HEK293 (cell line): ENCODE measurements around the gene SFR1.

ENCODE experiments used
- CTCF ChIA-PET: fragments of 350-600 bp; formaldehyde crosslinking; extraction: SDS; loops from one replicate; lab custom pipeline; 2021; ENCODE audit warnings: antibody characterized with exemption; lab: Yijun Ruan, JAX
- POLR2A ChIA-PET: fragments of 300-600 bp; formaldehyde crosslinking; extraction: SDS; loops from one replicate; lab custom pipeline; 2020; ENCODE audit warnings: antibody characterized with exemption, inconsistent platforms; lab: Yijun Ruan, JAX
- H3K27ac ChIP-seq: fragments of 200-500 bp; sonication (Bioruptor generic); 2 replicates; pipeline ENCODE4 v1.5.1; 2014; ENCODE audit warnings: low read depth, low read length, control low read depth, inconsistent platforms; ENCODE audit errors: extremely low read depth
- H3K36me3 ChIP-seq, 2 experiments: fragments of 200-500 bp in 1 of 2; sonication (Bioruptor generic) in 1 of 2; 1 replicate in 1 of 2; 2 replicates in 1 of 2; pipeline ENCODE4 v1.5.1; 2014 to 2017; ENCODE audit warnings: inconsistent platforms in 2 of 2, low read length in 2 of 2; ENCODE audit not compliant: control insufficient read depth in 2 of 2, insufficient read depth in 1 of 2
- H3K4me1 ChIP-seq: fragments of 200-500 bp; sonication (Bioruptor generic); 2 replicates; pipeline ENCODE4 v1.5.1; 2014; ENCODE audit warnings: mild to moderate bottlenecking, low read length, inconsistent platforms; ENCODE audit not compliant: control insufficient read depth, insufficient read depth
- H3K4me3 ChIP-seq: 2 replicates; pipeline ENCODE4 v1.5.1; 2011; ENCODE audit warnings: low read depth, mild to moderate bottlenecking, control low read depth, low read length, moderate library complexity
- H3K9me3 ChIP-seq: fragments of 200-500 bp; sonication (Bioruptor generic); 2 replicates; pipeline ENCODE4 v1.5.1; 2014; ENCODE audit warnings: low read depth, low read length, inconsistent platforms; ENCODE audit not compliant: control insufficient read depth, insufficient read depth
- ATF2 ChIP-seq: fragments of 450-650 bp; formaldehyde crosslinking; IDR thresholded peaks from 2 replicates; pipeline ENCODE4 v1.5.1; 2016; ENCODE audit warnings: missing biosample characterization, missing genetic modification characterization, low read depth
- BCL11B ChIP-seq: fragments of 450-650 bp; formaldehyde crosslinking; IDR thresholded peaks from 2 replicates; pipeline ENCODE4 v1.5.1; 2016; ENCODE audit warnings: low read depth, missing biosample characterization, missing genetic modification characterization
- GLI2 ChIP-seq: fragments of 450-650 bp; formaldehyde crosslinking; IDR thresholded peaks from 2 replicates; pipeline ENCODE4; 2017; ENCODE audit warnings: missing biosample characterization, missing genetic modification characterization, low read depth, borderline replicate concordance
- KLF1 ChIP-seq: fragments of 450-650 bp; formaldehyde crosslinking; IDR thresholded peaks from 2 replicates; pipeline ENCODE4 v1.5.1; 2016; ENCODE audit warnings: missing biosample characterization, missing genetic modification characterization
- SCRT1 ChIP-seq: fragments of 450-650 bp; formaldehyde crosslinking; IDR thresholded peaks from 2 replicates; pipeline ENCODE4 v1.5.1; 2016; ENCODE audit warnings: missing biosample characterization, missing genetic modification characterization, borderline replicate concordance
- SCRT2 ChIP-seq: fragments of 450-650 bp; formaldehyde crosslinking; IDR thresholded peaks from 2 replicates; pipeline ENCODE4 v1.5.1; 2016; ENCODE audit warnings: missing biosample characterization, missing genetic modification characterization
- YY2 ChIP-seq: fragments of 450-650 bp; formaldehyde crosslinking; IDR thresholded peaks from 2 replicates; pipeline ENCODE4 v1.5.1; 2016; ENCODE audit warnings: missing biosample characterization, missing genetic modification characterization
- ZBTB6 ChIP-seq: fragments of 450-650 bp; formaldehyde crosslinking; IDR thresholded peaks from 2 replicates; pipeline ENCODE4 v1.5.1; 2017; ENCODE audit warnings: missing biosample characterization, missing genetic modification characterization
- ZFP41 ChIP-seq: fragments of 450-650 bp; formaldehyde crosslinking; IDR thresholded peaks from 2 replicates; pipeline ENCODE4 v1.5.1; 2016; ENCODE audit warnings: missing biosample characterization, missing genetic modification characterization, borderline replicate concordance
- ZIC2 ChIP-seq: fragments of 450-650 bp; formaldehyde crosslinking; IDR thresholded peaks from 2 replicates; pipeline ENCODE4 v1.5.1; 2016; ENCODE audit warnings: missing biosample characterization, missing genetic modification characterization
- ZNF10 ChIP-seq: fragments of 450-650 bp; formaldehyde crosslinking; IDR thresholded peaks from 2 replicates; pipeline ENCODE4 v1.5.1; 2017; ENCODE audit warnings: missing biosample characterization, missing genetic modification characterization
- ZNF132 ChIP-seq: fragments of 450-650 bp; formaldehyde crosslinking; IDR thresholded peaks from 2 replicates; pipeline ENCODE4 v1.5.1; 2017; ENCODE audit warnings: missing biosample characterization, missing genetic modification characterization, borderline replicate concordance
- ZNF138 ChIP-seq: fragments of 450-650 bp; formaldehyde crosslinking; IDR thresholded peaks from 2 replicates; pipeline ENCODE4 v1.5.1; 2016; ENCODE audit warnings: missing biosample characterization, missing genetic modification characterization, borderline replicate concordance
- ZNF140 ChIP-seq: fragments of 450-650 bp; formaldehyde crosslinking; IDR thresholded peaks from 2 replicates; pipeline ENCODE4 v1.5.1; 2016; ENCODE audit warnings: missing biosample characterization, missing genetic modification characterization
- ZNF19 ChIP-seq: fragments of 450-650 bp; formaldehyde crosslinking; IDR thresholded peaks from 2 replicates; pipeline ENCODE4; 2016; ENCODE audit warnings: missing biosample characterization, missing genetic modification characterization, low read depth
- ZNF302 ChIP-seq: fragments of 450-650 bp; formaldehyde crosslinking; IDR thresholded peaks from 2 replicates; pipeline ENCODE4 v1.5.1; 2016; ENCODE audit warnings: missing biosample characterization, missing genetic modification characterization, low read depth
- ZNF335 ChIP-seq: fragments of 450-650 bp; formaldehyde crosslinking; conservative IDR thresholded peaks from 2 replicates; pipeline ENCODE4 v1.5.1; 2016; ENCODE audit warnings: missing biosample characterization, missing genetic modification characterization
- ZNF416 ChIP-seq: fragments of 450-650 bp; formaldehyde crosslinking; IDR thresholded peaks from 2 replicates; pipeline ENCODE4 v1.5.1; 2016; ENCODE audit warnings: missing biosample characterization, missing genetic modification characterization
- ZNF544 ChIP-seq: fragments of 450-650 bp; formaldehyde crosslinking; IDR thresholded peaks from 2 replicates; pipeline ENCODE4 v1.5.0; 2017; ENCODE audit warnings: missing biosample characterization, missing genetic modification characterization
- ZNF555 ChIP-seq: fragments of 450-650 bp; formaldehyde crosslinking; conservative IDR thresholded peaks from 2 replicates; pipeline ENCODE4 v1.5.1; 2017; ENCODE audit warnings: missing biosample characterization, mild to moderate bottlenecking, missing genetic modification characterization, inconsistent platforms
- ZNF585B ChIP-seq: fragments of 450-650 bp; formaldehyde crosslinking; IDR thresholded peaks from 2 replicates; pipeline ENCODE4 v1.5.1; 2016; ENCODE audit warnings: missing biosample characterization, missing genetic modification characterization
- ZNF645 ChIP-seq: fragments of 450-650 bp; formaldehyde crosslinking; IDR thresholded peaks from 2 replicates; pipeline ENCODE4; 2016; ENCODE audit warnings: missing biosample characterization, missing genetic modification characterization
- ZSCAN5A ChIP-seq: fragments of 450-650 bp; formaldehyde crosslinking; IDR thresholded peaks from 2 replicates; pipeline ENCODE4 v1.5.1; 2016; ENCODE audit warnings: missing biosample characterization, missing genetic modification characterization

The SFR1 gene

GRCh38 chr10:104080762-104081161, 41.2 kb upstream of the SFR1 start (continued):
- TF ChIP-seq ATF2 (tag by site-specific recombination) = no peak
- TF ChIP-seq ZNF416 = no peak
- TF ChIP-seq ZIC2 (tag by site-specific recombination) = 0 out of 2 replicates have a peak, but pooled peaks have one; percentile 5
- no peak for TF ChIP-seq ZNF645 (tag by site-specific recombination)
- no peak for TF ChIP-seq ZNF19 (tag by site-specific recombination)
- TF ChIP-seq ZNF140 (tag by site-specific recombination) = no peak
- TF ChIP-seq SCRT1 = 0 out of 2 replicates have a peak, but pooled peaks have one; percentile 9
- no peak for TF ChIP-seq ZNF585B (tag by site-specific recombination)
- peak; percentile 29; the same call in 1 of the 2 replicates for TF ChIP-seq SCRT2 (tag by site-specific recombination)

GRCh38 chr10:104081998-104082397, 40.0 kb upstream of the SFR1 start:
- Histone ChIP-seq H3K27ac (no peak overlapping the region), H3K4me1 (peaks cover 24% of the 10 kb centered on the region), H3K36me3 (no peaks in the 10 kb centered on the region), H3K4me3 (no peak overlapping the region), H3K9me3 (no peaks in the 10 kb centered on the region)
- ChIA-PET CTCF (interaction anchor here (0.6 to 2.3 kb wide), 7 partner anchors 12 to 82 kb away, joined by 3 to 7 read pairs (median 4); partner anchors contain the start of gene SFR1), POLR2A (interaction anchor here (0.9 kb wide), 1 partner anchor 39 kb away, joined by 3 read pairs; no protein-coding TSS in a partner anchor)
- no peak for TF ChIP-seq ZSCAN5A (tag by site-specific recombination)
- TF ChIP-seq ZNF544 = no peak
- no peak for TF ChIP-seq ZNF132 (tag by site-specific recombination)
- no peak for TF ChIP-seq GLI2 (tag by site-specific recombination)
- no peak for TF ChIP-seq ZNF138 (tag by site-specific recombination)
- no peak for TF ChIP-seq ZNF302 (tag by site-specific recombination)
- no peak for TF ChIP-seq ZNF555 (tag by site-specific recombination)
- TF ChIP-seq YY2 (tag by site-specific recombination) = no peak
- TF ChIP-seq ZFP41 = no peak
- no peak for TF ChIP-seq BCL11B (tag by site-specific recombination)
- TF ChIP-seq ZNF10 (tag by site-specific recombination) = no peak
- TF ChIP-seq ZNF335 = no peak
- TF ChIP-seq ZBTB6 (tag by site-specific recombination) = no peak
- no peak for TF ChIP-seq KLF1
